GM08714 (cell line): ENCODE results near the gene POLR3H.
A peak's percentile ranks its signal among the peaks of the same experiment; 100 is the strongest.

ENCODE experiments used
- H3K4me3 ChIP-seq: fragments of 200-500 bp; sonication (Bioruptor generic); 2 replicates; pipeline ENCODE4 v1.5.1; 2014; ENCODE audit warnings: mild to moderate bottlenecking, low read length, inconsistent platforms
- ZNF274 ChIP-seq: IDR thresholded peaks from 2 replicates; pipeline ENCODE4 v1.6.1; 2012; ENCODE audit warnings: mild to moderate bottlenecking, low read depth, low read length

The POLR3H gene

DNA sequence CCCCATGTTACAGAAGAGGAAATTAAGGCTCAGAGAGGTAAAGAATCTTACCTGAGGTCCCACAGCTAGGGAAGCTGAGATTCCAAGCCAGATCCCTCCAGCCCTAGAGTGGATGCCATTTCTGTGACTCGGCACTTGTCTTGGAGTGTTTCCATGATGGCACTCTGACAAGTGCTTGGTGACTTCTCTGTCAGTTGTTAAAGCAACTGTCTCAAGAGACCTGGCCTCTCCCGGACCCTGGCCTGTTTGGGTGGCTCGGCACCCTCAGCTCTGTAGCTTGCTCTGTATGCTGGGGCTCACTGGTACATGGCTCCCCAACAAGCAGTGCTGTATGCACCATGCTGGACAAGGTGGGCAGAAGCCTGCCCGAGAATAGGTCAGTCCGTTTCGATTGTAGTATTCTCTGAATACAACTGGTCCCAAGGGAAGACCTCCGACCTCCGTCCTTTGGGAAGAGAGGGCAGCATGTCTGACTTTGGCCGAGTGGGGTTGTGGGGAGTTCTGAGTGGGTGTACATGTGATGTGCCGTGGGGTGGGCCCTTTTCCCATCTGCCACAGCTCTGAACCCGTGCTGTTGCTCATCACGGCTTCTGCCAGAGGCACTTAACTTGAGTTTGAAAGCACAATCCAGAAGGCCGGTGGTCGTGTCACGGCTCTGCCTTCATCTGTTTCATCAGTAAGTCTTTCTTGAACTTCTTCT, 63.0 kb downstream of the POLR3H start:
- no peak for TF ChIP-seq ZNF274
- H3K4me3 ChIP-seq = no peak overlapping the region

DNA sequence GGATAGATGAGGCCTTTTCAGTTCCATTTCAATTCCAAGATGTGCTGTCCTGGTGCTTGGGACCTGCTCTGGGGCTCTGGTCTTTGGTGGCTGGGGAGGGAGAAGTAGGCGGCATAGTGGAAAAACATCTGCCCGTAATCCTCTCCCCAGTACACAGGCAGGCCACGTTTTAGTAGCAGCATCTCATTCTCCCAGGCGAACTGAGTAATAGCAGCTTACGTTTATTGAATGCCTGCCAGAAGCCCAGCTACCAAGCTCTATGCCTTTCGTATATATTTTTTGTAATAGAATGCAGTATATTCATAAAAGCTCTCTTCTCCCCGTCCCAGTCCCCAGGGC, 63.9 kb downstream of the POLR3H start:
- no peak overlapping the region for H3K4me3 ChIP-seq
- TF ChIP-seq ZNF274 = no peak

GRCh38 chr22:41479671-41480396, 64.4 kb downstream of the POLR3H start:
- TF ChIP-seq ZNF274 = no peak
- no peak overlapping the region for H3K4me3 ChIP-seq

DNA sequence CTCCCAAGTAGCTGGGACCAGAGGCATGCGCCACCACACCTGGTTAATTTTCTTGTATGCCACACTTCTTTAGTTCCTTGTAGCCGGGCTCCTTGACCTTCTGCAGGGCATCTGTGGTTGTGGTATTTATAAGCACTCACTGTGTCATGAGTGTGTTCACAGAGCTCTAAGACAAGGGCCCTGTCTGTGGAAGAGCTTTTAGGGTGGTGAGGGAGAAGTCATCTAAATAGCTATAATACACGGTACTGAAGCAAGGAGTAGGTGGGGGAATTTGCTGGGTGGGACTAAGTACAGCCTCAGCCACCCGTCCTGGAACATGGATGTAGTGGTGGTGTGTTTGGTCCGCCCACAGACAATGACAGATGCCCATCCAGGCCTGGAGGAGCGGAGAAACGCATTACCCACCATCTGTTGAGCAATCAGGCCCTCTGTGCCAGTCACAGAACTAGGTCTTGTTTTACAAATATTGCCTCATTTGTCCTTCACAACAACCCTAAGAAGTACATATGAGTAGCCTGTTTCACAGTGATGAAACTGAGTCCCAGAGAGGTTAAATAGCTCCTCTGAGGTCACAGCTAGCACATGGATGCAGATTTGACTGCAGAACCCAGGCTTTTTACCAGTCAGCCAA, 65.3 kb downstream of the POLR3H start:
- no peak overlapping the region; the same call in 1 of the 2 replicates for H3K4me3 ChIP-seq
- TF ChIP-seq ZNF274 = no peak

DNA sequence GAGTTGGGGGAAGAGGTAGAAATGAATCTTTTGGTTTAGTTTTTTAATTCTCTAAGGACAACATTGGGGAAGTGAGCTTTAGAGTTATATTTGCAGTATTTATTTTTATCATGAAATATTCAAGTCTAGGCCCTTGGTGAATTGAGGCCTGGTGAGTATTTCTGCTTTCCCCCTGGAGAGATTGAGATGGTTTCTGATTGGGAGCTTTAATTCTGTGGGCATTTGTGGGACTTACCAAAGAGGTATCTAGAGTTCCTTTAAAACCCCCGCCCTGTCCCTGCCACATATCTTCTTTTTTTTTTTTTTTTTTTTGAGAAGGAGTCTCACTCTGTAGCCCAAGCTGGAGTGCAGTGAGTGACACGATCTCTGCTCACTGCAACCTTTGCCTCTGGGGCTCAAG, 65.8 kb downstream of the POLR3H start:
- peak overlapping the region; percentile 29; the same call in 1 of the 2 replicates for H3K4me3 ChIP-seq
- TF ChIP-seq ZNF274 = no peak
